Epithelial cell of prostate (primary cell): ENCODE data around the gene AMER3.
"Not testable (repeated sequence)": the region's sequence is repeated elsewhere in the genome, so short reads cannot be mapped to it uniquely, and the experiment has no call there.

Source experiments
- DNase-seq: peaks from one replicate; pipeline ENCODE4 v3.0.0-alpha.2; 2011; ENCODE audit warnings: low read depth, low spot score
- H3K27ac ChIP-seq: fragments of 450-650 bp; 2 replicates; pipeline ENCODE4 v1.5.1; 2017; ENCODE audit warnings: mild to moderate bottlenecking

Gene AMER3, protein sequence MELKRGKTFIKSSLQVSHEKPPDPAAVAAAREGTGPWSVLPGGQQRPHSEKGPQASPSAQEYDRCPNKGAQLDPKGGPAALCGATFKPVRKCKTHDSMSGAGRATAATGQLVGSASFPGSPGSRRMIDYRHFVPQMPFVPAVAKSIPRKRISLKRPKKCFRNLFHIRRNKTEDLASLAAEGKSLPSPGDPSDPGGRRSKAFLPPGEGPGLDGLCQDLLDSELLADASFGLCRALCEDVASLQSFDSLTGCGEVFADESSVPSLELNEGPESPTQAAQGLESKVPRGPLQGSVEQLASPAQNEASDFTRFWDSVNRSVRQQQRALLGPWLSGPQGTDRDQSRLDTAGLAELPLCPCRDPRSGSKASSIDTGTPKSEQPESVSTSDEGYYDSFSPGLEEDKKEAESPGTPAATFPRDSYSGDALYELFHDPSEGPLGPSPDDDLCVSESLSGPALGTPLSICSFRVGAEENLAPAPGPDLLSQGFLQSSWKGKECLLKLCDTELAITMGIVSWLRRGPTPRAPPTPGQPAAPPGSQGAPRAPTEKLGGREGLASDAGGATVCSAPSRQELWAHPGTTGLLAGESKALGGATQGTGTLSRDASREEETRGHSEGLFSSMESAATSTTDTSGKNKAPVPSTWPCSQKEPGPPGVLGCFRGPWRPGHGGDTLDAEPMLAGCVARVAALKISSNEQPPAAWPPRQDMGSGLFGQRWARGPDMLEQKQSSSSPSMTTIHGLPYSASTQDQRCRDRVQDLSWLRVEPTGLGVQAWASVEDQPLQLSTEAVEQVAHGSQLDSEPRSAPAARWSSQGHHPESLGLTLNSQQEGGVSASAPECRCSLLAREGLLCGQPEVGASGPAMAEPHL

DNA sequence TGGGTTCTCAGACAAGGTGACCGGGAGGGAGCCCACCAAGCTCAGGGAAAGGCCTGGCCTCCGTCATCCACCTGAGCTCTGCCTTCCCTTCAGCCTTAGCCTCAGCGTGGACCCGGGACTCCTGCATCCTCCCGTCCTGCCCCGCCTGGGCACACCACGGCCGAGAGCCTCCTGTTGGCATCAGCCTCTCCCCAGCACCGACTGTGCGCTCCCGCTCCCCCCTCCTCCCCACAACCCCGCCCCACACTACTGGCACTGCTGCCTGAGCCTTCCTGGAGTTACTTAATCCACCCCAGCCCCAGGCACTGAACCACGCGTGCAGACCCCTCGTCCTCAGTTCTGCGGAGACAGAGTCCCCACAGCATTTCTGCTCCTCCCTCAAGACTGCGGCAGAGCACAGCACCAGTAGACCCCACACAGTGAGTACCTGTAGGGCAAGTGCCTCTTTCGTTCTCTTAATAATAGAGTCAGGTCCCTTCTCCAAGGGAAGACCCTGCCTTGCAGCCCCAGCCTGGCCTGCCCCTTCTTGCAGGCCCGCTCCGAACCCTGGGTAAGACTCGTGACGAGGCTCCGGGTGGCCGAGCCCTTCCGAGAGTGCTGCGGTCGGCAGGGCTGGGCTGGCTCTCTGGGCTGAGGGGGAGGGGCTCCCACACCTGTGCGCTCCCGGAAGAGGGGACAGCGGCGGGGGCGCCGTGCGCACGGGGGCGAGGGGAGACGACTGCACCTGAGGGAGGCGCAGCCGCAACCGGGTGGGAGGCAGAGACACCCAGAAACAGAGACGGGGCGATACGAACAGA is at the start of gene AMER3:
AMER3 (plus strand) TSS at position 285 of the 797 bp plus-strand sequence. CDS start 6,533 bp downstream, outside the sequence.
- H3K27ac ChIP-seq = no peak within 1 kb of the TSS
- no peak for DNase-seq

DNA sequence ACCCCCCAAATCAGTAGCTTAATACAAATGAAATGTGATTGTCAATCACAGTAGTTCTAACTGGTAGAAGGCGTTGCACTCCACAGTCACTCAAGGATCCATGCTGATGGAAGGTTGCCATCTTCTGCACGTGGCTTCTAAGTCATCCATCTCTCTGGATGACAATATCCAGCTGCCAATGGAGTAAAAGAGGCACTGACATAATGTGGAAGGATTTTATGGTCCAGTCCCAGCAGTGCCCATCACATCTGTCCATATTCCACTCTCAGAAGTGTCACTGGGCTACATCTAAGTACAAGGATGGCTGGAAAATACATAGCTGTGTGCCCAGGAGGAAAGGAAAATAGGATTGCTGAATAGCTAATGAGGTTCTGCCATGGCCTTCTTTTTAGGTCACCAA is 40.5 kb upstream of the AMER3 start:
- not testable (repeated sequence) for H3K27ac ChIP-seq, DNase-seq

DNA sequence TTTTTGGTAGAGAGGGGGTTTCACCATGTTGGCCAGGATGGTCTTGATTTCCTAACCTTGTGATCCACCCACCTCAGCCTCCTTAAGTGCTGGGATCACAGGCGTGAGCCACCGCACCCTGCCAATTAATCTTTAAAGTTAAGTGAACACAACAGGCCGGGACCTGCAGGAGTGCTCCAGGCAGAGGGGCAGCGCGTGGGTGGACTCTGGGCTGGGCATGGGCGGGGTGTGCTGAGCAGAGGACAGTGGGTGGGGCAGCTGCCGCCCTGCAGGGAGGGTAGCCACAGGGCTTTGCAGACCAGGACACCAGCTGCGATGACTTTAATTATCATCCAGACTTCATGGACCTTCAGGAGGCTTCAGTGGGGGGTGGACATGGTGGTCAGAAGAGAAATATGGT is 35.3 kb upstream of the AMER3 start:
- DNase-seq = no peak
- H3K27ac ChIP-seq = no peak overlapping the region

DNA sequence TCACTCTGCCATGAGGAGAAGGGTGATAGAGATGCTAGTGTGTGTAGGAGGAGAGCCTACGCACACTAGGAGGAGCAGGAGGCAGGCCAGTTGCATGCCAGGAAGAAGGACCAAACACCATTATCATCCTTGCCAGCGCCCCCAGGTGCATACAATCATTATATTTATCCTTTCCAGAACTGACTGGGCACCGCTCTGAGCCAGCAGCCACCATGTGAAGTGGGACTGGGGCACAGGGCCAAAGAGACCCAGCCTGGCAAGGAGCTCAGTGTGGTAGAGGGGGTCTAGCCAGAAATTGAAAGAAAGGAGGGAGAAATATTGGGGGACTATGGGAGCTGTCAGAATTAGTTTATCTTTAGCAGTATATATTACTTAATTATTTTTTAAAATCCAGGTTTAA is 34.8 kb upstream of the AMER3 start:
- DNase-seq = no peak
- no peak overlapping the region for H3K27ac ChIP-seq

DNA sequence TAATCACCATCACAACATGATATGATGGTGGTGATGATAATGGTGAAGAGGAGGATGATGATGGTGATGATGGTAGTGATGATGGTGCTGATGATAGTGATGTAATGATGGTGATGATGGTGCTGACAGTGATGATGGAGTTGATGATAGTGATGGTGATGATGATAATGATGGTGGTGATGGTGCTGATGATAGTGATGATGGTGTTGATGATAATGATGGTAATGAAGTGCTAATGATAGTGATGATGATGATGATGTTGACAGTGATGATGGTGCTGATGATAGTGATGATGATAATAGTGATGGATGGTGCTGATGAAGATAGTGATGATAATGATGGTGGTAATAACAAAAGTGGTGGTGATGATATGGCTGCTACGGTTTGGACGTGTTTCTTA is 30.9 kb upstream of the AMER3 start:
- no peak overlapping the region for H3K27ac ChIP-seq
- no peak for DNase-seq

DNA sequence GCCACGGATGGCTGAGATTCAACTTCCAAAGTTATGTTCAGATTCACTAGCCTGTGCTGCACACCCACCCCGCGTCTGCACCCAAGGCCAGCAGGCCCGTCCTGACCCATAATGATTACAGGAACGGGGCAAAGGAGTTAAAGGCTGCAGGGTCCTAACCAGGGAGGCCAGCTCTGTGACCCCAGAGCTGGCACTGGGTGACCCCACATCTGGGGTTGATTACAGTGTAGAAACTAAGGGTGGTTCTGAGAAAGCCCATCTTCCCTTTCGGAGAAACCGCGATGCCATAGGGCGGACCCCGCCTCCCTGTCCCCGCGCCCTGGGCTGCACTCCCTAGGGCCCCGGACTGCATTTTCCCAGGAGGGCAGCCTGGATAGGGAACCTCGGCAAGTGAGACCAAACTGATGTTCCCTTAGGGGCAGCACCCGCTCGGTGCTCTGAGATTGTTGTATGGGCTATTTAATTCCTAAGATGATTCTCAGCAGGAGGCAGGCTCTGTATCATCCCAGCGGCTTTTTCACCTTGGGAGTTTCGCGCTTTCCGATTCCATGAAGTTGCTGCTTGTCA is 28.6 kb upstream of the AMER3 start:
- DNase-seq = no peak
- H3K27ac ChIP-seq = no peak overlapping the region

DNA sequence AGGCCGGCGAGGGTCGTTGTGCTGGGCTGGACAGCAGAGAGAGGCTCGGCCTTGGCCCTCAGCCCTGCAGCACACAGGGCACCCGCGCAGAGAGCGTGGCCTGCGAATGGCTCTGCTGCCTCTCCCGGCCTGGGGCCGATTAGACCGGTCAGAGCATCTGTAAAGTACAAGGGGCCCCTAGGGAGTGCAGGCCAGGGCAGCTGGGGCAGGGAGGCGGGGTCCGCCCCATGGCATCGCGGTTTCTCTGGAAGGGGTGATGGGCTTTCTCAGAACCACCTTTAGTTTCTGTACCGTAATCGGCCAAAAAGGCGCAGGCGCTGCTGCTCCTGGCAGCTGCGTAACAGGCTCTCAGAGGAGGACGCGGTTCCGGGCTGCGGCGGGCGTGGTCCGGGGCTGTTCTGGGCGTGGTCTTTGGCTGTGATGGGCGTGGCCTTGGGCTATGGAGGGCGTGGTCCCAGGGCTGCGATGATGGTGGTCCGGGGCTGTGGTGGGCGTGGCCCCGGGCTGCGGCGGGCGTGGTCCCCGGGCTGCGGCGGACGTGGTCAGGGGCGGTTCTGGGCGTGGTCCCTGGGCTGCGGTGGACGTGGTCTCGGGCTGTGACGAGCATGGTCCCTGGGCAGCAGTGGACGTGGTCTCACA is 27.9 kb upstream of the AMER3 start:
- no peak overlapping the region for H3K27ac ChIP-seq
- DNase-seq = no peak

DNA sequence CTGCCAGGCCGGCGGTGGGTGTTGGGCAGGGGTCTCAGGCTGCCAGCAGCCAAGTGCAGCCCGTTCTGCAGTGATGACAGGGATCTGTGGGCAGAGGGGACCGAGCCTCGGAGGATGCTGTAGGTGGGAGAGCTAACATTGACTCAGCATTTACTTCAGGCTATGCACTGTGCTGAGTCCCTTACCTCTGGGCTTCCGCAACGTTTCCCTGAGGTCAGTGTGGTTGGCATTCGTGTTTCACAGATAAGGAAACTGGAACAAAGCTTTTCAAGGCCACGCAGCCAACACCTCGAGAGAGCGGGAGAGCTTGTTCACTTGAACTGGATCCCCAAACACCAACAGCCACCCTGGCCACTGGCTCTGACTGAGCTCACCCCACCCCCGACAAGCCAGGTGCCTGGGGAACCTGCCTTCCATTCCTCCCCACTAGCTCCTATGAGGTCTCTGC is 27.3 kb upstream of the AMER3 start:
- H3K27ac ChIP-seq = no peak overlapping the region
- no peak for DNase-seq

DNA sequence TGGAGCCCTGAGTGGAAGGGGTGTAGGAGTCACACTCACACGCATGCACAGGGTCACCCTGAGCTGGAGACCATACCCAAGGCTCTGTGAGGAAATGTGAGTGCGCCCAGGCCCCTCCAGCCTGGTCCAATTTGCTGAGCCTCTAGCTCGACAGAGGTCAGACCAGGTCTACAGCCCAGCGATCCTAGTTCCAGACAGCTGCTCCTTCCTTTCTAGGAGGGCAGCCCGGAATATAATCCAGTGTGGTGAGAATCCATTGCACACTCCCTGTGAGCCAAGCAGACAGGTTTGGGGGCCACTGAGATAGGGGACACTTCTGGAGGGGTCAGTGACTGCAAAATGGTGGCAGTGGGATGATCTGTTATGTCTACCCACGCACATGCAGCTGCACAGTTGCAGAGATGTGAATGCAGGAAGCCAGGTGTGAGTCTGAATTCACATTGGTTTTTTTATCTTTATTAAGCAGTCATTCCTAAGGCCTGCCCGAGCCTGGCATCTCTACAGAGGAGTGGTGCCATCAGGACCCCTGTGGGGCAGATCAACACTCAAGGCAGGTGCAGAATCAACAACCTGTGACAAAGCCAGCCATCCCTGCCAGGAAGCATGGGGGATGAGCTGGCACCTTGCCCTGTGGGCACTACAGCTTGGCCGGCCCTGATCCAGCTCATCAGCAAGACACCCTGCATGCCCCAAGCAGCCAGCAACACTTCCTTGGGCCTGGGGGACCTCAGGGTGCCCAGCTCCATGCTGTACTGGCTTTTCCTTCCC is 26.6 kb upstream of the AMER3 start, which contains the start of gene GPR148:
GPR148 (plus strand) TSS at position 522 of the 768 bp plus-strand sequence; CDS start at position 604, 82 bp downstream.
- no peak for DNase-seq

DNA sequence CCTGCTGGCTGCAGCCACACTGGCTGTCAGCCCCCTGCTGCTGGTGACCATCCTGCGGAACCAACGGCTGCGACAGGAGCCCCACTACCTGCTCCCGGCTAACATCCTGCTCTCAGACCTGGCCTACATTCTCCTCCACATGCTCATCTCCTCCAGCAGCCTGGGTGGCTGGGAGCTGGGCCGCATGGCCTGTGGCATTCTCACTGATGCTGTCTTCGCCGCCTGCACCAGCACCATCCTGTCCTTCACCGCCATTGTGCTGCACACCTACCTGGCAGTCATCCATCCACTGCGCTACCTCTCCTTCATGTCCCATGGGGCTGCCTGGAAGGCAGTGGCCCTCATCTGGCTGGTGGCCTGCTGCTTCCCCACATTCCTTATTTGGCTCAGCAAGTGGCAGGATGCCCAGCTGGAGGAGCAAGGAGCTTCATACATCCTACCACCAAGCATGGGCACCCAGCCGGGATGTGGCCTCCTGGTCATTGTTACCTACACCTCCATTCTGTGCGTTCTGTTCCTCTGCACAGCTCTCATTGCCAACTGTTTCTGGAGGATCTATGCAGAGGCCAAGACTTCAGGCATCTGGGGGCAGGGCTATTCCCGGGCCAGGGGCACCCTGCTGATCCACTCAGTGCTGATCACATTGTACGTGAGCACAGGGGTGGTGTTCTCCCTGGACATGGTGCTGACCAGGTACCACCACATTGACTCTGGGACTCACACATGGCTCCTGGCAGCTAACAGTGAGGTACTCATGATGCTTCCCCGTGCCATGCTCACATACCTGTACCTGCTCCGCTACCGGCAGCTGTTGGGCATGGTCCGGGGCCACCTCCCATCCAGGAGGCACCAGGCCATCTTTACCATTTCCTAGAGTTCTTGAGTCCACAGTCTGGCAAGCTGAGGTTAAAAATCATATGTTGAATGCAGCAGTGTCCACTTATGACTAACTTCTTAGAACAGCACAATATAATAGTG is 25.7 kb upstream of the AMER3 start:
- no peak overlapping the region for H3K27ac ChIP-seq
- no peak for DNase-seq

More for the DNA sequence above, 26.6 kb upstream of the AMER3 start, which contains the start of gene GPR148:
- no peak within 1 kb of the TSS for H3K27ac ChIP-seq

DNA sequence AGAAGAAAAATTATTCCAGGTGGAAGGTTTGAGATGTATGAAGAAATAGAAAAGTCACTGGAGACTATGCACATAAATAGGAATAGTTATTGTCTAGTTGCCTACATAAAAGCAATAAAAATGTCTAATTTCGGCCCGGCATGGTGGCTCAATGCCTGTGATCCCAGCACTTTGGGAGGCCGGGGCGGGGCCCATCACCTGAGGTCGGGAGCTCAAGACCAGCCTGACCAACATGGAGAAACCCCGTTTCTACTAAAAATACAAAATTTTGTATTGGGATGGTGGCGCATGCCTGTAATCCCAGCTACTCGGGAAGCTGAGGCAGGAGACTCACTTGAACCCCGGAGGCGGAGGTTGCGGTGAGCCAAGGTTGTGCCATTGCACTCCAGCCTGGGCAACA is 23.1 kb upstream of the AMER3 start:
- not testable (repeated sequence) for H3K27ac ChIP-seq, DNase-seq

DNA sequence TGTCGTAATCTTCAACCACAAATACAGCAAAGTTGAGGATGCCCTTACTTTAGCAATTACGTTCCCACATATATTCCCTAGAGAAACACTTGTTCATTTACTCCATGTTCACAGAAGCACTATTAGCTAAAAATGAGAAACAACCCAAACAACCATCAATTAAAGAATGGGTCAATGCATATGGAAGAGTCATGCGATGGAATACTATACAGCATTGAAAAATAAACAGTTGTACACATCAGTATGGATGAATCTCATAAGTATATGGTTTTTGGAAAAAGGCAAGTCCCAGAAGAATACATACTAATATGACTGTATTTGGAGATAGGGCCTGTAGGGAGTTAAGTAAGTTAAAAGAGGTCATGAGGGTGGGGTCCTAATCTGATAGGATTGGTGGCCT is 20.1 kb upstream of the AMER3 start:
- no peak overlapping the region for H3K27ac ChIP-seq
- DNase-seq = no peak

DNA sequence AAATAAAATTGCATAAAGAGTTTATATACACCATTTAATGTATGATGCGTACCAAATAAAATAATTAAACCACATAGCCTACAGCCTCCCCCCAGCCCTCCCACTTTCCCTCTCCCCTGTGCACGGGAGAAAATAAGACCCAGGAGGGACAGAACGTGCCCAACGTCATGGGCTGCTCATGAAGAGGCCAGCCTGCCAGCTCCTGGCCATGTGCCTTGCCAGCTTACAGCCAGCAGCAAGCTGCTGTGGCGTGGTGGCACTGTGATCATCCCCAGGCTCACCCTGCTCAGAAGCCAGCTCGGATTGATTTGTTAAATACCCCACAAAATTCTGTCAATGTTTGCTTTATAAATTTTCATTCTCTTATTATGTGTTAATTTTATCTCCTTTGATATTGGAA is 18.9 kb upstream of the AMER3 start:
- DNase-seq = no peak
- no peak overlapping the region for H3K27ac ChIP-seq

DNA sequence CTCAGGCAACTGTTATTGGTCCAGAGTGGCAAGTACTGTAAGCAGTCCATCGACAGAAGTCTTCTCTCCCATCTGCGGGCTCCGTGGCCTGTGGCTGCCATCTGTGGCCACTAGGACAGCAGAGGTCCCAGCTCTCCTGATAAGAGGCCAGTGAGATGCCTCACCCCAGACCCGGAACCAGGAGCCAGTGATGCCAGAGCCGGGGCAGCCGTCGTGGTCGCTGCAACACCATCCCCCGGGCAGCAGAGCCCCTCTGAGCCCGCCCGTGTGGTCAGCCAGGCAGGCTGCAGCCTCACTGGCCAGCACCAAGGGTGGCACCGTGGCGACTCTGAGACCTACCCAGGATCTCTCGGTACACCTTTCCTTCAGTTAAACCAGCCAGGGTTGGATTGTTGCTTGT is 17.7 kb upstream of the AMER3 start:
- no peak overlapping the region for H3K27ac ChIP-seq
- no peak for DNase-seq

DNA sequence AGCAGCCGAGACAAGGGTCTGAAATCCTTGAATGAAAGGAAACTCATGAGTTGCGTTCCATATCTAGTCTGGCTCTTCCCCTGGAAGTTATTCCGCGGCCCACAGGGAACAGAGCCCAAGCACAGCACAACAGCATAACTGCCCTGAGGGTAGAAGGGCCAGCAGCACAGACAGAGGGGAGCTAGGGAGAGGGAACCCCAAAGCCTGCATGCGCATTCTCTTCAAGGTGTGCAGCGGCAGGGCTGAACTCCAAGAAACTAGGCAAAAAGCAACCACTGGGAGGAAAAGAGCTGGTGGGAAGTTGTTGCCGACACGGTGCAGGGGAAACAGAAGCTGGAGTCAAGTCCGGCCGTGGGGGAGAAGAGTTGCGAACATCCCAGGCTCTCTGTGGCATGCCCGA is 14.7 kb upstream of the AMER3 start:
- no peak for DNase-seq

DNA sequence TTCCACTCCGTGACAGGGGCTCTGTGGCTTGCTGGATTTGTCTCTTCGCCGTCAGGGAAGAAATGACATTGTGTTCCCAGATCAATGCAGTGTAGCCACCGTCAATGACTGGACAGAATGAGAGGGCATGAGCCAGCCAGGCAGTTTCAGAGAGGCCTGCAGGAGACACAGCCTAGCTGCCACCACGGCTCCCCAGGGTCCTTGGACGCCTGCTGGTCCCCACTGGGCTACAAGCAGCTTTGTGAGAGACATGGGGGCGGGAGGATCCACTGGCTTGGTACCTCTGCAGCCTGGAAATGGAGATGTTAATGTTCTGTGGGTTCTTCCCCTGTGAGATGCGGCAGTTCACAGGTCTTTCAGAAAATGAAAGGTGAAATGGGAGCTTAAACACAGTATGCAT is 12.1 kb upstream of the AMER3 start:
- H3K27ac ChIP-seq = no peak overlapping the region

More for the DNA sequence above, 14.7 kb upstream of the AMER3 start:
- H3K27ac ChIP-seq = no peak overlapping the region

DNA sequence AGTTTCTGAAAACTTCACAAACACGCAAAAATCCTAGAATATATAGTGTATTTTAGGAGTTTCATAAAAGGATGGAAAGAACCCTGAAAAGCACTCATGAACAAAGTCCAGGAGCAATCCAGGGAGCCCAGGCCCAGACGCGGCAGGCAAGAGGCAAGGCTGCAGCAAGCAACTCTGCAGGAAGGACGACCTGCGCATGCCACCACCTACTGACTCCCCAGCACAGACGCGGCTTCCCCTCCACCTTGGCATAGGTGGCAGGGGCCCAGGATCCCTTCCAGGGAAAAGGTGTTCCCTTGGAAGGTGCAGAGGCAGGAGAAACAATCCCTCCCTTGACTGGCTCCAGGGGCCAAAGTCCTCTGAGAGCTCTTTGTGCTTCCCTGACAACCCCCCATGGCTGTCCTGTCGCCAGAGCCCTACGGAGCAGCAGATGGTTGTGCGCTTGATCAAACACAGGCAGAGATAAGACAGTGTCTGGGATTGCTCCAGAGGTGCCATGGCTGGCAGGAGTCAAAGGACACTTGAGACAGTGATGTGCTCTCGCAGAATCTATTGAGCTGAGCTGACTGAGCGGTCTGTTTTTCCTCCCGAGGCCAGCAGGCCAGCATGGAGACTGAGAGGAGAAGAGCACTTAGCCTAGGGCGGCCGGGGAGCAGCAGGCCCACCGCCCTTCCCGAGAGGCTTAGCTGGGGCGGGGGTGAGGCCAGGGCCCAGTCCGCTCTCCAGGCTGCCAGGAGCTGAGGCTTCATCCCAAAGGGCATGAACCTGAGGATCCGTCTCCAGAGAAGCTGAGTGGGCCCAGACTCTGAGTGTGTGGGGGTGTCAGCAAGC is 10.8 kb upstream of the AMER3 start:
- no peak overlapping the region for H3K27ac ChIP-seq
- no peak for DNase-seq

More for the DNA sequence above, 12.1 kb upstream of the AMER3 start:
- DNase-seq = no peak
